Psoas muscle (tissue), 8 donors: ENCODE measurements around the gene DOK6. TPM values are rescaled to one million over a fixed set of nuclear protein-coding genes. Genes with fewer than 3 reads are reported as not detected.

Experiments
- ATAC-seq, 4 donors: fragments of 200-7000 bp; cut with Tn5 transposase; one replicate each; pipeline ENCODE4 v1.9.1; 2020; ENCODE audit warnings: moderate library complexity in 3 of 4, mild to moderate bottlenecking in 2 of 4
- DNase-seq, 2 donors: peaks; one replicate each; pipeline ENCODE4 v3.0.0-alpha.2; 2020
- H3K27ac ChIP-seq: fragments of 200-600 bp; one replicate; pipeline ENCODE4 v1.8.0; 2022
- H3K27me3 ChIP-seq, 3 donors: fragments of 200-600 bp in 1 of 3; one replicate each; pipeline versions ENCODE4 v1.6.1 to v1.8.0; 2013 to 2022; ENCODE audit warnings: low read length in 2 of 3, mild to moderate bottlenecking in 2 of 3, moderate library complexity in 1 of 3; ENCODE audit not compliant: insufficient read depth in 3 of 3
- H3K36me3 ChIP-seq, 2 donors: fragments of 200-600 bp in 1 of 2; one replicate each; pipeline versions ENCODE4 v1.6.1 to v1.8.0; 2013 to 2022; ENCODE audit warnings: low read depth in 1 of 2, mild to moderate bottlenecking in 1 of 2, moderate library complexity in 1 of 2; ENCODE audit not compliant: insufficient read depth in 1 of 2
- H3K4me1 ChIP-seq: fragments of 200-600 bp; one replicate; pipeline ENCODE4 v1.8.0; 2022
- H3K4me3 ChIP-seq: fragments of 200-600 bp; one replicate; pipeline ENCODE4 v1.8.0; 2022; ENCODE audit warnings: mild to moderate bottlenecking
- H3K9me3 ChIP-seq: fragments of 200-600 bp; one replicate; pipeline ENCODE4 v1.8.0; 2022
- WGBS, 3 donors: extraction: QIAGEN DNeasy Blood & Tissue Kit; methylation state at CpG; one replicate each; pipeline versions ENCODE4 v1.1.6 to v1.1.7; 2013; 5-methylcytosine and 5-hydroxymethylcytosine counted together
- intact Hi-C, 2 donors: fragments of 100-400 bp; cut with DNase I; formaldehyde crosslinking; loops; one replicate each; pipeline versions ENCODE4 v1.11.0 to v1.14.2; 2022
- polyA plus RNA-seq, 3 donors: library from polyadenylated mRNA; stranded (reverse); fragments of 200-250 nt; gene quantifications; one replicate each; pipeline ENCODE4 v1.2.3, GENCODE V29; 2013
- total RNA-seq, 4 donors: library from RNA; stranded (reverse); fragmentation: NEBNext Ultra II Directional in 2 of 4; extraction: Animal tissue kit (Norgen Biotek cat#: 25700) in 2 of 4; gene quantifications; one replicate each; pipeline versions ENCODE4 v1.2.1 to v1.2.4, GENCODE V29; 2021 to 2023
- TF ChIP-seq, protein P1 (sequence below): fragments of 200-600 bp; IDR thresholded peaks from one replicate; pipeline ENCODE4 v1.8.0; 2022; ENCODE audit warnings: antibody characterized with exemption
- donor health status: healthy with polysubstance abuse.
- donor health status: DM: no; HTN: no; CAD: no; lungs with moderate emphysema.
- donor health status: Bipolar disorder and iron deficiency.
- donor health status: healthy.
- donor health status: DM: yes; HTN: yes; CAD: no.
- donor health status: DM: no; HTN: no; CAD: no.
- donor health status: DM: no; HTN: no; CAD: no.
- donor health status: DM: yes; HTN: yes; CAD: no.

Gene DOK6
- total and polyA plus RNA-seq, 7 donors, result 0.05 to 0.97 (median 0.18) TPM

DNA sequence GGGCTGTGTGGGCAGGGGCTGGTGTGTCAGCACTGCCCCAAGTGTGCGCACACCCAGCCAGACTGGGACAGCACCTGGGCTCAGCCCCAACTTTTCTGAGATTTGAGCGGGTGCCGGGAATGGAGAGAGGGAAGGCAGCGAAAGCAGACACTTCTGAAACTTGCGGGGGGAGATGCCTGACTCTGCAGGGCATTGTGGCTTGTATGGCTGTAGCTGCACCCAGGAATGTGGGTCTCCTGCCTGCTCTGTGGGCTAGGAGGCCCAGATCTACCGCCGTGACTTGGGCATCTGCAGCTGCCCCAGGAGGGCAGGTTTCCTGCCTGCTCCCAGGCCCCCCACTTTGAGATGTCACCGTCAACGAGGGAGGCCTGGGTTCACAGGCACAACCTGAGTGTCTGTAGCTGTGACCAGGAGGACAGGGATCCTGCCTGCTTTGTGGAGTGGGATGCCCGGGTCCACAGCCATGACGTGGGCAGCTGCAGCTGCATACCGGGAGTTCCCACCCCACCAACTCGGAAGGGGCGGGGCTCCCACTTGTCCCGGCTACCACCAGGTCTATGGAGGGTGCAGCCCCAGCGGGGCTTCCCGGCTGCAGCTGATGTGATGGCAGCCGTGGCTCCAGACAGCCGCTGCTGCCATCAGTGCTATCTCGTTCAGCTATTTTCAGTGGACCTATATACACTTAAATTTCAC, 95.3 kb downstream of the DOK6 start:
- no peaks in the 10 kb centered on the region for H3K4me1 ChIP-seq
- H3K4me3 ChIP-seq, result no peak overlapping the region
- WGBS, 3 donors, result 82 to 86% (median 83%) methylated on average over 20 of the region's 20 CpGs
- H3K27me3 ChIP-seq, result peaks cover 0 to 4% (median 0%) of the 10 kb centered on the region in 3 donors
- no peaks in the 10 kb centered on the region for H3K9me3 ChIP-seq
- intact Hi-C loops, result no loop called here
- H3K36me3 ChIP-seq, result no peaks in the 10 kb centered on the region
- no peak overlapping the region for H3K27ac ChIP-seq
- no peak for DNase-seq
- no peak for ATAC-seq
- TF ChIP-seq, protein P1, sequence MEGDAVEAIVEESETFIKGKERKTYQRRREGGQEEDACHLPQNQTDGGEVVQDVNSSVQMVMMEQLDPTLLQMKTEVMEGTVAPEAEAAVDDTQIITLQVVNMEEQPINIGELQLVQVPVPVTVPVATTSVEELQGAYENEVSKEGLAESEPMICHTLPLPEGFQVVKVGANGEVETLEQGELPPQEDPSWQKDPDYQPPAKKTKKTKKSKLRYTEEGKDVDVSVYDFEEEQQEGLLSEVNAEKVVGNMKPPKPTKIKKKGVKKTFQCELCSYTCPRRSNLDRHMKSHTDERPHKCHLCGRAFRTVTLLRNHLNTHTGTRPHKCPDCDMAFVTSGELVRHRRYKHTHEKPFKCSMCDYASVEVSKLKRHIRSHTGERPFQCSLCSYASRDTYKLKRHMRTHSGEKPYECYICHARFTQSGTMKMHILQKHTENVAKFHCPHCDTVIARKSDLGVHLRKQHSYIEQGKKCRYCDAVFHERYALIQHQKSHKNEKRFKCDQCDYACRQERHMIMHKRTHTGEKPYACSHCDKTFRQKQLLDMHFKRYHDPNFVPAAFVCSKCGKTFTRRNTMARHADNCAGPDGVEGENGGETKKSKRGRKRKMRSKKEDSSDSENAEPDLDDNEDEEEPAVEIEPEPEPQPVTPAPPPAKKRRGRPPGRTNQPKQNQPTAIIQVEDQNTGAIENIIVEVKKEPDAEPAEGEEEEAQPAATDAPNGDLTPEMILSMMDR, result no peak

DNA sequence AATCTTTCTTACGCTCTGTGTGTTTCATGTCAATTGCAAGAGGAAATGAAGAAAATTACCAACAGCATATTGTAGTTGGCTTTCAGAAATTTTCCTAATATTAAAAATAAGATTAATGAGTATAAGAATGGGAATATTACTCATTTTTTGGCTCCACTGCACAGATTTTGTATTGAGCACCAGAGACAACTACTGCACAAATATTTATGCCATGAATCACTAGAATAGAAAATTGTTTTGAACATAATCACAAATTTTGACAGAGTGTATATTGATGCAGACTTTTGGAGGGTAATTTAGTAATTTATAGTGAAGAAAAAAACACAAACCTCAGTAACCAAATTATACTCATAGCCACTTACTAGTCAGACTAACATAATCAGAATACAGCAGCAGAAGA, 118.3 kb downstream of the DOK6 start:
- Histone ChIP-seq H3K27ac (no peak overlapping the region), H3K9me3 (no peaks in the 10 kb centered on the region), H3K4me3 (no peak overlapping the region), H3K4me1 (no peaks in the 10 kb centered on the region), H3K36me3 (no peaks in the 10 kb centered on the region), H3K27me3 (no peaks in the 10 kb centered on the region)
- intact Hi-C loops, result no loop called here
- TF ChIP-seq, protein P1, result no peak
- DNase-seq (no peak), ATAC-seq (no peak)
- 87 to 98% (median 94%) methylated on average over 1 of the region's 1 CpG for WGBS, 3 donors

DNA sequence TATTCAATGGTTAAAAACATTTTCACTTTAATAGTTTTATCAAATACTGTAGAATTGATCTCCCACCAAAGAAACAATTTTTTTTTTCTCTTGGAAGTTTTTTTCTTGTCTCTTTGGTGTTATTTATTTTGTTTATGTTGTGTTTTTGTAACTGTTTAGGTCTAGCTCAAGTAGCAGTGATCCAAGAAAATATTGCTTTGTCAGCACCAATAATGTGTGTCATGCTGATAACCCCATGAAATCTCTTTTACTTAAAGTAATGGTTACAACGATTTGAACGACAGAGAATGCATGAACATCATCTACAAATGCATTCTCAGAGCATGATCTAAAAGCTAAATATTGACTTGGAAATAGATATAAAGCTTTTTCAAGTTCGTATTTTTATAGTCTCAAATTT, 122.9 kb downstream of the DOK6 start:
- ATAC-seq (no peak), DNase-seq (no peak)
- no peaks in the 10 kb centered on the region for H3K9me3 ChIP-seq
- no peaks in the 10 kb centered on the region for H3K4me1 ChIP-seq
- TF ChIP-seq, protein P1, result no peak
- WGBS, 3 donors, result 55 to 62% (median 61%) methylated on average over 3 of the region's 3 CpGs
- H3K4me3 ChIP-seq, result no peak overlapping the region
- no peaks in the 10 kb centered on the region for H3K36me3 ChIP-seq
- intact Hi-C loops, result no loop called here
- no peaks in the 10 kb centered on the region for H3K27me3 ChIP-seq
- H3K27ac ChIP-seq, result no peak overlapping the region

DNA sequence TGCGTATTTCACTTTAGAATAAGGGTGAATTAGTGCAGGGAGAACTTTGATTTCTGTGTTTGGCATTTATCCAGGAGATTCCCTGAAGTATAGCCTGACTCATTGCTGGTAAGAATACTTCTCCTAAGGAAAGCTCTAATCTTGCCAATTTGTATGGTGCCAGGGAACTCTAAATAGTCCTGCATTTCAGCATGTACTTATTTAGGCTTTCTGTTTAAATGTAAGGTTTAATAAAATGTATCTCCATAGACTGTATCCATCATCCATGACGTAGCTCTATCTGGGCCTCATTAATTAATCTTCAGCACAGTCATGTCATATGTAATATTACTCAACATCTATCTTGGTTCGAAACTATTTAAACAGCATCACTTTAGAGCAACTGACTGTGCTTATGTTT, 127.7 kb downstream of the DOK6 start:
- Histone ChIP-seq H3K36me3 (no peaks in the 10 kb centered on the region), H3K9me3 (no peaks in the 10 kb centered on the region), H3K4me3 (no peak overlapping the region), H3K27ac (no peak overlapping the region), H3K27me3 (no peaks in the 10 kb centered on the region), H3K4me1 (no peaks in the 10 kb centered on the region)
- ATAC-seq (no peak), DNase-seq (no peak)
- 71 to 75% (median 74%) methylated on average over 3 of the region's 3 CpGs for WGBS, 3 donors
- intact Hi-C loops, result no loop called here
- TF ChIP-seq, protein P1, result no peak

DNA sequence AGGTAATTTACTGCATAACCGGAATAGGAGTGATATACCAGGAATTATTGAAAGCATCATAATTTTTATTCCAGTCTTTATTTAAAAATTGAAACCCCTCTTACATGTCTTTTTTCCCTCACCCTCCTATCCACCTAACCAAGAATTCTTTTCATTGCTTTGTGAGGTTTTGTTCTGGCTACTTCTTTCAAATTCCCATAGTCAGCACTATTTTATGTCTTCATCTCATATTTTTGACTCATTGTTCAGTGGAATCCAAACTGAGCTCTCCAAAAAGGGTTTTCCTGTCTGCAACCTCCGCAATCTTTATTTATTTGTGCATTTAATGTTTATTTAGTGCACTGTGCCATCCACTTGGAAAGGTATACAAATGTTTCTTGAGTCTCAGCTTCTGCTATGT, 128.5 kb downstream of the DOK6 start:
- no peaks in the 10 kb centered on the region for H3K27me3 ChIP-seq
- DNase-seq, result no peak
- no peaks in the 10 kb centered on the region for H3K36me3 ChIP-seq
- no peak for ATAC-seq
- no peaks in the 10 kb centered on the region for H3K9me3 ChIP-seq
- H3K27ac ChIP-seq, result no peak overlapping the region
- TF ChIP-seq, protein P1, result no peak
- intact Hi-C loops, result no loop called here
- 91 to 98% (median 96%) methylated on average over 2 of the region's 2 CpGs for WGBS, 3 donors
- no peak overlapping the region for H3K4me3 ChIP-seq
- no peaks in the 10 kb centered on the region for H3K4me1 ChIP-seq
